Stimulated activated CD4-positive, alpha-beta T cell treated with anti-CD3 and anti-CD28 coated beads, Interleukin-1b, Interleukin-23, amount 100 ng/mL, for 4 hours (primary cell): ENCODE measurements around the gene SLC26A11.

Experiments
- DNase-seq, 2 donors: peaks; one replicate each; pipeline ENCODE4 v3.0.0-alpha.2; 2020; ENCODE audit warnings: low read depth in 2 of 2

Gene SLC26A11

DNA sequence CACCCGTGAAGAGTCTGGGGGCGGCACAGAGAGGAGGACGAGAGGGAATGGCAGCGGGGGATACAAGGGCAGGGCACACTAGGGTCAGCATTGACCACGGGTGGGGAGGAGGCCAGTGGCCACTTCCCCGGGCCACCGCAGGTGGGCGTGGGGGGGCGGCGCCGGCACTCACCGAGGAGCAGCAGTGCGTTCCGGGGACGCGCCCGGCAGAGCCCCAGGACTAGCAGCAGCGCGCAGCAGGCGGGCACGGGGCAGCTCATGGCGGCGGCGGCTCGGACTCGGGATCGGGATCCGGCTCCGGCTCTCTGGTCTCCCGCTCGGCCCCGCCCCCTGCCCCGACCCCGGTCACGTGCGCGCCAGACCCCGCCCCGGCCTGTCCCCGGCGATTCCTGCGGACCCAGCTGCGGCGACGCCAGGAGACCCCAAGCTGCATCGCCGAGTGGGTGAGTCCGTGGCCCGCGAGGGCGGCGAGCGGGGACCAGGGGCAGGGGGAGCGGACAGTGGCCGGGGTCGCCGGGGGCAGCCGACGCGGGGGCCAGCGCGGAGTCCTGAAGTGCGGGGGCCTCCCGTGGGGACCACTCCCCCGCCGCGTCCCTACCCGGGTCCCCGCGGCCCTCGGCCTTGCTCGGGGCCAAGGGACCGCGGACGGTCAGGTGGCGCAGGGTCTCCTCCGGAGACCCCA is at the start of gene SLC26A11, which contains the start of gene SGSH:
Gene SLC26A11 (plus strand): TSS at position 374 of the 682 bp plus-strand sequence. CDS start 1,134 bp downstream, outside the sequence.
Gene SGSH (minus strand): TSS at position 280 of the 682 bp plus-strand sequence. CDS start 20 bp downstream, at position 260.
- DNase-seq: peak; percentile 22 to 66

GRCh38 chr17:80171681-80172080 is 48.5 kb upstream of the SLC26A11 start:
- no peak for DNase-seq

GRCh38 chr17:80173126-80173525 is 47.1 kb upstream of the SLC26A11 start:
- no peak for DNase-seq

GRCh38 chr17:80173916-80174315 is 46.3 kb upstream of the SLC26A11 start:
- DNase-seq: no peak

DNA sequence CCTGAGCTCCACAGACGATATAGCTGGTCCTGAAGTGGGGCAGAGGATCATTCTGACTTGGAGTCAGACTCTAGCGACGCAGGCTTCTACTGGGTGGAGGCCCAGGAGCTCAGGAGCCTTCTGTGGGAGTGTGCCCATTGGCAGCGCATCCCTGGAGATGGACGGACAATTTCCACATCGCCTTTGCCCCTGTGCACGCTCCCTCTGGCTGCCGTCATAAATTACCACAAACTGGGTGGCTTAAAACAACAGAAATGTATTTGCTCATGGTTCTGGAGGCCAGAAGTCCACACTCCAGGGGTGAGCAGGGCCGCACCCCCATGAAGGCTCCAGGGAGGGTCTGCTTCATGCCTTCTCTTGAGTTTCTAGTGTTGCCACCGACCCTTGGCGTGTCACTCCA is 43.5 kb upstream of the SLC26A11 start:
- no peak for DNase-seq

DNA sequence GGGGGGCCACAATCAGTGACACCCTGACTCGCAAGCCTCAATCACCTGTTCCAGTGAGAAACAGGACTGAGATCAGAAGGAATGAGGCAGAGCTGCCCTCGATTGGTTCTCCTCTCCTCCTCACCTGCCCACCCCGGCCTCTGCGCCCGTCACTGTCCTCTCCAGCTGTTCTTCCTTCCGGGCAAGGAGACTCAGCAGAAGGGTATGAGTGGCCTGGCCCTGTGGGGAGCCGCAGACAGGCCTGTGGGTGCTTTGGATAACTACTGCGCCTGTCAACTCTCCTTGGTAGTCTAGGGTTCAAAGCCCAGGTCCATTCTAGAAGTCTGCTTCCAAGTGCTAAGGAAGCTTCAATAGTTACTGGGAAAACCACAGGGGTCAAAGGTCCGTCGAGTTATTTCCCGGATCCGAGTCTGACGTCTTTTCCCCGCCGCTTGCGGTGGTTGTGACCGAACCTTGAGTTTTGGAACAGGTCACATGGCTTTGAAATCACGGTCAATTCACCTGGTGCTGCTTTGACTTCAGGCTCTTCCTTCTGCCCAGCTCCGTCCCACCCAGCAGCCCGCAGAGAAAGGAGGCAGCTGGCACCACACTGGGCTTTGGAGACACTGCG is 42.1 kb upstream of the SLC26A11 start:
- DNase-seq: no peak

GRCh38 chr17:80180192-80180591 is 40.0 kb upstream of the SLC26A11 start:
- DNase-seq: no peak

GRCh38 chr17:80181431-80181830 is 38.8 kb upstream of the SLC26A11 start:
- no peak for DNase-seq

GRCh38 chr17:80182118-80182844 is 37.9 kb upstream of the SLC26A11 start:
- DNase-seq: no peak

GRCh38 chr17:80182845-80183223 is 37.4 kb upstream of the SLC26A11 start:
- no peak for DNase-seq

DNA sequence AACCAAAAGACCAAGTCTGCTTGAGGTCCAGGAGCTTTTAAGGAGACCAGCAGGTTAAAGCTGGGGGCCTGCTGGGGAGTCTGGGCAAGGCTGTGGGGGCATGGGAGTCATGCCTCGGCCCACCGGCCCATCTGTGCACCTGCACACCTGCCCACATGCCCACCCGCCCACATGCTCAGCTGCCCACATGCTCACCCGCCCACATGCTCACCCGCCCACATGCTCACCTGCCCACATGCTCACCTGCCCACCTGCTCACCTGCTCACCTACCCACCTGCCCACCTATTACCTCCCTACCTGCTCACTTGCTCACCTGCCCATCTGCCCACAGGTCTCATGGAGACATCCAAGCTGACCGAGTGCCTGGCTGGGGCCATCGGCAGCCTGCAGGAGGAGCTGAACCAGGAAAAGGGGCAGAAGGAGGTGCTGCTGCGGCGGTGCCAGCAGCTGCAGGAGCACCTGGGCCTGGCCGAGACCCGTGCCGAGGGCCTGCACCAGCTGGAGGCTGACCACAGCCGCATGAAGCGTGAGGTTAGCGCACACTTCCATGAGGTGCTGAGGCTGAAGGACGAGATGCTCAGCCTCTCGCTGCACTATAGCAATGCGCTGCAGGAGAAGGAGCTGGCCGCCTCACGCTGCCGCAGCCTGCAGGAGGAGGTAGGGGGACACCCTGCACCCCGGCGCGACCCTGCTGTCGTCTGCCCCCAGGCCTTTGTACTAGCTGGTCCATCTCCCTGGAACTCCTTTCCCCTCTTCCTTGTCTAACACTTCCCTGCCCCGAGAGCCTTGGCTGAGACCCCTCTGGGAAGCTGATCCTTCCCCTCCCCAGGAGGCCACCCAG is 36.4 kb upstream of the SLC26A11 start:
- no peak for DNase-seq

- DNase-seq: no peak
Measured at GRCh38 chr17:80184423-80184714, 35.9 kb upstream of the SLC26A11 start.

DNA sequence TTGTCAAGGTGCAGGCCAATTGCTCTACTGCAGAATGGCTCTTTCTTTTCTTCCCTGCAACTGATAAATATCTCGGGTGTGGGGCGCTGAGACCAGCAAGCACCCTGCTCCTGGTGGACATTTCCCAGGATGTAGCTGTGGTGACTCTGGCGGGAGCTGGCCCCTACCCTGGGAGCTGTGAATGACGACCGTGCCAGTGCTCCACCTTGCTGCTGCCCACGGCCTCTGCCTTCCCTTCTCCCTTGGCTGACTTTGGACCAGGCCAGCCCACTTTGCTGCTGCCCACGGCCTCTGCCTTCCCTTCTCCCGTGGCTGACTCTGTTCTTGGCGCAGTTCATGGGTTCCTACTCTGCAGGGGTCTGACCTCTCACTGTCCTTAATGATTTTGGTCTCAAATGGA is 34.3 kb upstream of the SLC26A11 start:
- DNase-seq: no peak

DNA sequence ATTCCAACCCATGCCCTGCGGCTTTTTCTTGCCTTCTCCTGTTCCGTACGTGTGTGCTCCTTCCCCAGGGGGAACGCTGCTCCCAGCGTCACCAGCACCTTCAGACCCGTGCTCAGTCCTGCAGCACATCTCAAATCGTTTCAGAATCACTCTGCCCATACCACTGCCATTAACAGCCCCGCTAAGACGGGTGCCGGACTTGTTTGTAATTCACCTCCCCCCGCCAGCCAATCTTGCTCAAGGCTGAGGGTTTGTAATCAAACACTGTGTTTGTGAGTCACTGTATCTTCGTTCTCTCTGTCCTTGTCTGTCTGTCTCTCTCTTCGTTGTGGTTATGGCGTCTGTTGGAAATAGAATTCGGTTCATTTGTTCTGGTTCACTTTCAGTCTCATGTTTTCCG is 33.1 kb upstream of the SLC26A11 start:
- DNase-seq: no peak

GRCh38 chr17:80187515-80187941 is 32.7 kb upstream of the SLC26A11 start:
- DNase-seq: no peak

DNA sequence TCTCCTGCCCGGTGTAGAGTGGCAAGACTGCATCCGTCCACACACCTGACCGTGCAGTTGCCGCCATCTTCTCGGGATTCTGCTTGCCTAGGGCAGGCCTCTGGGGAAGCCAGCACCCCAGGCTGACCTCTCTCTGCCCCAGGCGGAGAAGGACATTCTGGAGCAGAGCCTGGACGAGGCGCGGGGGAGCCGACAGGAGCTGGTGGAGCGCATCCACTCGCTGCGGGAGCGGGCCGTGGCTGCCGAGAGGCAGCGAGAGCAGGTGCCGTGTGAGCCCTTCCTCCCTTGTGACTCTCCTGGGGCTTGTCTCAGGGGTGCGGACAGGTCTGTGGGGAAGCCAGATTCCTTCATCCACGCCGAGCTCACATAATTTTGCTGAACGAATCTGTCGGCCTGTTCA is 30.6 kb upstream of the SLC26A11 start:
- DNase-seq: no peak

GRCh38 chr17:80190716-80191115 is 29.5 kb upstream of the SLC26A11 start:
- DNase-seq: no peak

GRCh38 chr17:80191192-80191591 is 29.0 kb upstream of the SLC26A11 start:
- DNase-seq: no peak

DNA sequence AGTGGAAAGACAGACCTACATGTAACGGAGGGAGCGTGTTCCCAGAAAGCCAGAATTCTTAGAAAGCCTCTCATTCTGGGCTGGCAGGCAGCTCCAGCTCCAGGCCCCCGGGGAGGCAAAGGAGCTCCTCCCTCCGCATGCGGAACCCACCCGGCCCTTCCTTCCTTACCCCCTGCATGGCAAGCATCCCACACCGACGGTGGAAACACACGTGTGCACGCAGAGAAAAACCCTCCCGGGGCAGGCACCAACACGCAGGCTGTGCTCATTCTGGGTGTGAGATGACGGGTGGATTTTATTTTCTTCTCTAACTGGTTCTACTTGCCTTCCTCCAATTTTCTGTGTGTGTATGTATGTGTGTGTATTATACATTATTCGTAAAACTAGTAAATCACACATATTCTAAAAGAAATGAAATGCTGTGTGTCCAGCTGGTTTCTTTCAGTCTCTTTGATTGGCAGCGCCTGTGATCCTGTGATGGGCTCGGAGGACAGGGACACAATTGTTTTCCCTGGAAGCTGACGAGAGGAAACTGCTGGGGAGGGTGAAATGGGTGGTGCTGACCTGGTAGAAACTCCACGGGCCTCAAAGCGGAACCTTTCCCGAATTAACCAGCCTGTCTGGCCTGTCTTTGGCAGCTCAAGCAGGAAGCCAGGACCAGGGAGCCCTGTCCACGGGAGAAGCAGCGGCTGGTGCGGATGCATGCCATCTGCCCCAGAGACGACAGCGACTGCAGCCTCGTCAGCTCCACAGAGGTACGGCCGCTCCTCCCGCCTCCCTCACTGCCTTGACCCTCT is 28.2 kb upstream of the SLC26A11 start:
- no peak for DNase-seq

- DNase-seq: no peak
Measured at GRCh38 chr17:80195141-80195540, 25.1 kb upstream of the SLC26A11 start.
